ENCODE data around the gene HOXA13.

The HOXA13 gene

GRCh38 chr7:27180431-27181420, 19.2 kb downstream of the HOXA13 start:
- DNase-seq, result no peak

GRCh38 chr7:27179503-27180430, 20.1 kb downstream of the HOXA13 start:
- no peak for DNase-seq

- no peak for DNase-seq
These were observed 20.9 kb downstream of the HOXA13 start for GRCh38 chr7:27179030-27179429.

DNA sequence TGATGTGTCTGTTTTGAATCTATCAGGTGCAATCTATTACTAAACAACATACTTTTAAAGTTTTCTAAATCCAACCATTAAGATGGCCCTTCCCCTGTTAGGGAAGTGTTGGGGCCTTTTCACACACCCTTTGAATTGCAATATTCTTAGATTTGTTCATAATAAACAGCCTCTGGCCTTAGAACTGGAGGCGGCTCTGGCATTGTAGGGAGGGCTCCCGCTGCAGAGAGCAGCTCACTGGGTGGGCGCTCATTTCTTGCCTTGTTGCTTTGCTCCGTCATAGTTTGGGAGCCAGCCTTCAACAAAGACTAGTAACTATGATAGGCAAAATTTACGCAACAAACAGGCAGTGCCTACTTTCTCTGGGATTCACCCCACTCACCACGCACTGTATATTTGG, 21.5 kb downstream of the HOXA13 start:
- no peak for DNase-seq

- no peak for DNase-seq
These were observed 22.0 kb downstream of the HOXA13 start for GRCh38 chr7:27177795-27178320.

DNA sequence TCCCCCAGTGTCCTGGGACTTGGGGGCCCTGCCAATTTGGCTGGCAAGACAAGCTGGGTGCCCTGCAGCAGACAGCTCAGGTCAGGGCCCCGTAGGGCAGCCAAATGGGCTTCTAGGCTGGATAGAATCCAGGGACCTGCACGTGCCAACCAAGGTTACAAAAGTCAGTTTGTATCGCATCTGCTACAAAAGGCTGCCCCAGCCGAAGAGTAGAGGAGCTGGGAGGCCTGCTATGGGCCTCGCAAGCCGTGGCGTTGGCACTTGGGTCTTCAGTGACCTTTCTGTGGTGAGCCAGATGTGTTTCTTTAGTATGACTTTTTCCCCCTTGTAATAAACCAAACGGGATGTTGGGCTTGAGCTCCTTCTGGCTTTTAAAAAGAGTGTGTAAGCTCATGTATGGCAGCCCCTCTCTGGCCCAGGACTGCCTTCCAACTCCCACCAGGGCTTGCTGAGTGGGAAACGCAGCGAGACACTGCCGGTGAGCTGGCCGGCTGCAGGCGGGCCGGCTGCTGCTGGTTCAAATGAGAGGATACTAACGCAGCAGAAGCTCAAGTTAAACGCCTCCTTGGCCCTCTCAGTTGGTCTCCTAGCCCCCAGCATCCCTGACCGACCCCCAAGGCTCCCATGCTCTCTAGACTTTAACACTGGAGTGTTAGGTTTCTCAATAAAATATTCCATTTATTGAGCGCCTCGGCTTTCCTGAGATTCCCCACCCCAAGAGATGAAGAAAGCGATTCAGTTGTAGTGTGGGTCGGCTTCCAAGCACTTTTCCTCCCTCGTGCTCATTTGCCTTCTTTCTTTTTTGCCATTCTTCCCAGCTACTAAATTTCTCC, 22.7 kb downstream of the HOXA13 start:
- DNase-seq, result no peak

DNA sequence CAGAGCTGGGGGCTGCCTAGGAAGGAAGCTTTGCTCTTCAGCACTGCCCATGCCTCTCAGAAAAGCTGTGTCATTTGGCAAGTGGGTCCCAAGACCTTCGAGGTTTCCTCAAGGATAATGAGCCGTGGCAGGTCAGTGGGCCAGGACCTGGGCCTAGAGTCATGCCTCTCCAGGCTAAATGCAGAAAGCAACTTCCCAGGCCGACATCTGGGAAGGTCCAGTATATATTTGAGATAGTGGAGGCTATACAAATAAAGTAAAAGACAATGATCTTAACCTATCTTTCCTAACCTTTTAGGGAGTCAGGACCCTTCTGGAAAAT, 23.4 kb downstream of the HOXA13 start:
- no peak for DNase-seq

DNA sequence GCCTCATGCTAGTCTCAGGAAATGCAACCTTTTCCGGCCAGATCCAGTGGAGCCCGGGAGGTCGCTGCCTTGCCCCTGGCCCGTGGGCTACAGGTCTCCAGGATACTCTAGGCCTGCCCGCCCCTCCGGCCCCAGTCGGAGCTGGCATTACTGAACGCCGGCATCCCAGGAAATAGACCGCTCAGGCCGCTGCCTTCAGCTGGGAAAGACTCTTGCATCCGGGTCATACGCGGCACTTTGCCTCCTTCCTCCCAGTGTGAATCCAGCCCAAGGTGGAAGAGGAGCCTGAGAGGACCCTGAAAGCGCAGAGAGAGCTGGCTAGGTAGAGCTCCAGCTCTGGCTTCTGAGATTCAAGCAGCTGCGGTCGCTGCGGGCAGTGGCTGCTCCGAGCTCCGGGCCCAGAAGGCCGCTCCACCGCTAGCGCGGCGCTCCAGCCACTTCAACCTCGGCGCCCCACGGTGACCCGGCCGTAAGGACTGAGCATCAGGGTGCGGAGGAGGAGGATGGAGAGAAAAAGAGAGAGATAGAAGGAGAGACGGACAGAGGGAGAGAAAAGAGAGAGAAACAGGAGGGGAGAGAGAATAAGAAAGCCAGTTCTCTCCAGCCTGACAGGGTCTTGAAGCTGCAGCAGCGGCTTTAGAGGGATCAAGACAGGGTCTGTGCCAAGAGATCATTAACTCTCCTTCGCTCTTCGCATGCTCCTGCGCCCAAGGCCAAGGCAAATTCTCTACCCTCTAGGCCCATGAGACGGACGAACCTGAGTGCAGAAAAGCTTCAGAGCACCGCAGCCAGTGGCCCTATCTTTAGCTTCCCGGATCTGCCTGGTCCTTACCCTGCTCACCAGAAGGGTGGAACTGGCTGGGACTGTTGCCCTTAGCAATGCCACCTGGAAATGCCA, 24.0 kb downstream of the HOXA13 start:
- no peak for DNase-seq

GRCh38 chr7:27174874-27175625, 24.8 kb downstream of the HOXA13 start:
- DNase-seq, result no peak

GRCh38 chr7:27173956-27174873, 25.7 kb downstream of the HOXA13 start, which contains the start of gene HOXA10:
HOXA10 (minus strand) TSS chr7:27174320; CDS start chr7:27174306, 14 bp downstream.
- DNase-seq, result no peak

DNA sequence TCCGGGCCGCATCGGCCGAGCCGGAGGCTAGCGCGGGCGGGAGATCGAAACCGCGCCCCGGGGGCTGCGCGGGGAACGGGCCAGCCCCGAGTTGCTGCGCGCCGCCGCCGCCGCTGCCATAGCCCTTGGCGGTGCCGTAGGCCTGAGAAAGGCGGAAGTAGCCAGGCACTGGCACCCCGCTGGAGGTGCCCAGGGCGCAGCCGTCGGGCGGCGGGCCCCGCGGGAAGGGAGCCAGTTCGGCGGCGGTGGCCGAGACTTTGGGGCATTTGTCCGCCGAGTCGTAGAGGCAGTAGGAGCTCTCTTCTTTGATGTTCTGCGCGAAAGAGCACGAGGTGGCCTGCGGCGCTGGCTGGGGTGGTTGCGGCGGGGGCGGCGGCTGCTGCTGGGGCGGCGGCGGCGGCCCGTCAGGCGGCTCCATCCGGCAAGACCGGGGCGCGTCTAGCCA, 26.4 kb downstream of the HOXA13 start:
- no peak for DNase-seq

DNA sequence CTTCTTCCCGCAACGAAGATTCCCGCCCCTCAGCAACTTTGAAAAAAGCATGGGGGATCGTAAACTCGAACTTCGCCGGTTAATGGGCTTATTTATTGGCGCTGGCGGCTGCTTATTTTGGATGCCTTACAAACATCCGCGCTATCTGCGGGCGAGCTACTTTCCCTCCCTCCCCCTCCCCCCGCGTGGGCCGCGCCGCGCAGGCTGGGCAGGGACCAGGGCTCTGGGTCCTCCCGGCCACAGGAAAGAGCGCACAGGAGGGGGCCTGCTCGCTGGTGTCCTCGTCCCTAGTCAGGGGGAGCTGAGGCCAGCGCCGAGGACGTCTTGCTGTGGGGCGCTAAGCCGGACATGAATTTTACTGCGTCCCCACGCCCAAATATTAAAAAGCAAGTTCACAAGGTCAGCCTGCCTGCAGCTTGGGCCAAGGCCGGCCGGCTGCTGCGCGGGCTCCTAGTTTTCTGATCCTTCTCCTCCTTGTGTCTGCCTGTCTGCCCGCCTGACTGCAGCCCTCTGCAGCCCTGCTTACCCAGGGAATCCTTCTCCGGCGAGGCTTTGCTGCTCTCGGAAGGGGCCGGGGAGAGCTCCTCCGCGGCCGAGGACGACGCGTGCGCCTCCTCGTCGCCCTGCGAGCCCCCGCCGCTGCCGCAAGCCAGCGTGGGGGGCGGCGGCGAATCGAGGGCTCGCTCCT, 26.9 kb downstream of the HOXA13 start:
- DNase-seq, result no peak

DNA sequence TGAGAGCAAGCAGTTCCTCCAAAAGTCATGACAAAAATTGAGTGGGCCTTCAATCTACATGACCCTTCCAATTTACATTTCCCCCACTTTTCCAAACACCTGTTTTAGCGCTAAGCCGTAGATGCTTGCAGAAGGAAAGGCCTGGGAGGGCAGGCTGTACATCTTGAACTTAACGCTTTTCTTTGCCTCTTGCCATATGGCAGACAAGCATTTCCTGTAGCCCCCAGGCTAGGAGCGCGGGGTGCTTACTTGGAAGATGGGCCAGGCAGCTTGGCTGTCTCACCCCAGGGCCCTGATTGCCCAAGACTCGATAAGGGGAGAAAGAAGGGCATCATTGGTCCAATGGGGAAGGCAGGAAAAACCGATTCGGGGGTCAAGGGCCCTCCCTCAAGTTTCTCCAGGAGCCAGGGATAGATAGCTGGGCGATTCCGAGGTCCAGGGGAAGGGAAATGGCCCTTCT, 27.5 kb downstream of the HOXA13 start:
- peak; percentile 49 for DNase-seq

DNA sequence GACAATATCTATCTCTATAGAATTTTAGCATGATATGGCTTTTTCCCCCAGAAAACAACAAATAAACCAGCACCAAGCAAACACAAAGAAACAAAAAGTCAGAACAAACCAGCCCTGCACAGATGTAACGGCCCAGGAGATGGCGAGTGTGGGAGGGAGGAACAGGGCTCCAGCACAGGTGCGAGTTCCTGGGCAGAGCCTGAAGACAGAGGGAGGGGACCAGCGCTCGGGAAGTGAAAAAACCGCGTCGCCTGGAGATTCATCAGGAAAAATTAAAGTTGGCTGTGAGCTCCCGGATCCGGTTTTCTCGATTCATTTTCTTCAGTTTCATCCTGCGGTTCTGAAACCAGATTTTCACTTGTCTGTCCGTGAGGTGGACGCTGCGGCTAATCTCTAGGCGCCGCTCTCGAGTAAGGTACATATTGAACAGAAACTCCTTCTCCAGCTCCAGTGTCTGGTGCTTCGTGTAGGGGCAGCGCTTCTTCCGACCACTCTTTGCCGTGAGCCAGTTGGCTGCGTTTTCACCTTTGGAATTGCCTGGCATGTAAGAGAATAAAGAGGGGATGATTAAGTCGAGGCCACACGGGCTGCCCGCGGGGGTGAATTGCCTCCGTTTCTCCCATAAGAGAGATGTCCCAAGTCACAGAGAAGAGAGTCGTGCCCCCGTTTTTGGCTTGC, 28.1 kb downstream of the HOXA13 start:
- DNase-seq, result peak; percentile 74

GRCh38 chr7:27171325-27171636, 28.6 kb downstream of the HOXA13 start:
- peak; percentile 74 for DNase-seq

DNA sequence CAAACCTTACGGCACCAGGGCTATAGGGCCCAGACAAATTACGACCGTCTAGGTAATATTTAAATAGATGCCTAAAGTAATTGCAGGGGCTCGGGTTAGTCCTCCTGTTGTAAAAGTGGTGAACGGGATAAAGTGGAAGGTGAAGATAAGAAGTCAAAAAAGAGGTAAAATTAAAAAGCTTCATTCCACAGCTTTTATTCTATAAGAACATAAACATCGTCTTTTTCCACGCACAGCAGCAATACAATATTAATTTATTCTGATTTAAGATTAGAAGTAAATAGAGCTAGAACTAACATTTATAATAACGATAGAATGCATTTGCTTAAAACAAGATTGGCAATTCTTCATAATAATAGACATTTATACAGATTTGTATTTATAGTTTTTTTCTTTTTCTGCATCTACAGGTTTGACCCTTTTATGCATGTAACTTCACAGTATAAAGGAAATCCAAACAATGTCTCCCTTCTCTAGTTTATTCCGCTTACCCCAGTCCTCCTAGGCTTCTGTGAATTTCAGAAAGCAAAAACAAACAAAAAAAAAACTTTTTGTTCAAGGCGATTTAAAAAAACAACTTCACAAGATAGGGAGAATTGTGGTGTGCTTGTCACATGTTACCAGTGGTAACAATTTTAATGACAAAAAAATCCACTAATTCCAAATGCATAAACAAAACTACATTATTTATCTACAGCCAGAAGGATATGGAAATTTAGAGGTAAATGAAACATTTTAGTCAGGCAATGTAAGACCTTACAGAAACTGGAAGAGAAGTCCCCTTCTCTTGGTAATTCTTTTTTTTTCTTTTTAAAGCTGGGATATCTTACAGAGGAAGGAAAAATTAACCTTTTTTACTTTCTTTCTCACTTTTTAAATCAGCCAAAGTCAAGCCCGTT, 29.2 kb downstream of the HOXA13 start:
- DNase-seq, result peak; percentile 74
